Activated CD8-positive, alpha-beta T cell treated with anti-CD3 and anti-CD28 coated beads for 36 hours (primary cell): Measurements from ENCODE around the gene KCTD2. TPM values are rescaled to one million over a fixed set of nuclear protein-coding genes. Genes with fewer than 3 reads are reported as not detected.
"Not testable (repeated sequence)": the region's sequence is repeated elsewhere in the genome, so short reads cannot be mapped to it uniquely, and the experiment has no call there.

Source experiments
- ATAC-seq: fragments of 200-7000 bp; cut with Tn5 transposase; one replicate; pipeline ENCODE4 v1.10.0; 2021; ENCODE audit warnings: mild to moderate bottlenecking, moderate library complexity
- CTCF ChIA-PET: fragments of 350-600 bp; sonication (Branson Sonifier 250); formaldehyde crosslinking; loops from one replicate; lab custom pipeline; 2021; ENCODE audit warnings: antibody characterized with exemption; lab: Charles Lee
- POLR2A ChIA-PET: fragments of 350-600 bp; sonication (Branson Sonifier 250); formaldehyde crosslinking; loops from one replicate; lab custom pipeline; 2021; ENCODE audit warnings: antibody characterized with exemption; lab: Charles Lee
- DNase-seq: peaks from one replicate; pipeline ENCODE4 v3.0.0-alpha.2; 2020
- H3K27ac Mint-ChIP-seq: one replicate; pipeline ENCODE4 v1.8.0; 2021; ENCODE audit warnings: mild to moderate bottlenecking, mixed read lengths
- H3K27me3 Mint-ChIP-seq: one replicate; pipeline ENCODE4 v1.8.0; 2021; ENCODE audit warnings: mixed read lengths
- H3K36me3 Mint-ChIP-seq: one replicate; pipeline ENCODE4 v1.8.0; 2021; ENCODE audit warnings: low read depth, mixed read lengths
- H3K4me1 Mint-ChIP-seq: one replicate; pipeline ENCODE4 v1.8.0; 2021; ENCODE audit warnings: low read depth, mixed read lengths
- H3K4me3 Mint-ChIP-seq: one replicate; pipeline ENCODE4 v1.8.0; 2021; ENCODE audit warnings: mild to moderate bottlenecking, moderate library complexity, mixed read lengths
- H3K9me3 Mint-ChIP-seq: one replicate; pipeline ENCODE4 v1.8.0; 2021; ENCODE audit warnings: mixed read lengths
- CTCF ChIP-seq: fragments of 200-600 bp; IDR thresholded peaks from one replicate; pipeline ENCODE4 v1.8.0; 2022; ENCODE audit warnings: antibody characterized with exemption, mild to moderate bottlenecking
- intact Hi-C: fragments of 100-400 bp; cut with micrococcal nuclease; formaldehyde crosslinking; loops from one replicate; pipeline ENCODE4 v1.10.0; 2022
- total RNA-seq, 2 experiments: library from RNA; stranded (reverse); gene quantifications; one replicate each; pipeline ENCODE4 v1.2.3, GENCODE V29; 2021

KCTD2 gene
- total RNA-seq, 2 experiments from 2014 or later: 10.5 to 11.4 TPM

- DNase-seq (no peak), ATAC-seq (no peak)
- Mint-ChIP-seq H3K4me1 (peaks cover 39% of the 10 kb centered on the region), H3K27ac (no peak overlapping the region), H3K27me3 (no peaks in the 10 kb centered on the region), H3K36me3 (peaks cover 15% of the 10 kb centered on the region), H3K4me3 (peak overlapping the region; percentile 34), H3K9me3 (no peaks in the 10 kb centered on the region)
- CTCF ChIA-PET: interaction anchor here (1.3 kb wide), 1 partner anchor 65 kb away, joined by 3 read pairs; no protein-coding TSS in a partner anchor
- no peak for TF ChIP-seq CTCF
- intact Hi-C loops: no loop called here
- POLR2A ChIA-PET: no interaction called here
These were observed 2.3 kb upstream of the KCTD2 start for GRCh38 chr17:75044716-75045115.

DNA sequence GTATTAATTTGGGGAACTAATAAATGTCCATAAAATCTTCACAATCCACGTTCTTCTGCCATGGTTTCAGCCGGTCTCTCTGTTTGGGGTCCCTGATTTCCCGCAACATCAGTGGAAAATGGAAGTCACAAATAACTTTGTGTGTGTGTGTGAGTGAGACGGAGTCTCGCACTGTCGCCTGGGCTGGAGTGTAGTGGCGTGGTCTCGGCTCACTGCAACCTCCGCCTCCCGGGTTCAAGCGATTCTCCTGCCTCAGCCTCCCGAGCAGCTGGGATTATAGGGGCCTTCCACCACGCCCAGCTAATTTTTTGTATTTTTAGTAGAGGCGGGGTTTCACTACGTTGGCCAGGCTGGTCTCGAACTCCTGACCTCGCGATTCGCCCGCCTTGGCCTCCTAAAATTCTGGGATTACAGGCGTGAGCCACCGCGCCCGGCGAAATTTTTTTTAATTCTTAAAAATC, 1.0 kb upstream of the KCTD2 start:
- Mint-ChIP-seq H3K4me1 (peaks cover 40% of the 10 kb centered on the region), H3K4me3 (peak overlapping the region; percentile 98), H3K27ac (peak overlapping the region; percentile 92)
- H3K36me3 Mint-ChIP-seq, DNase-seq, H3K9me3 Mint-ChIP-seq, intact Hi-C loops, ATAC-seq, H3K27me3 Mint-ChIP-seq: not testable (repeated sequence)
- CTCF ChIA-PET: interaction anchor here (0.5 to 1.2 kb wide), 4 partner anchors 34 to 184 kb away, joined by 3 to 4 read pairs (median 3); partner anchors contain the start of gene MRPL58
- POLR2A ChIA-PET: interaction anchor here (0.6 to 2.1 kb wide), 4 partner anchors 11 to 99 kb away, joined by 3 to 14 read pairs (median 5); partner anchors contain the start of gene MRPL58

DNA sequence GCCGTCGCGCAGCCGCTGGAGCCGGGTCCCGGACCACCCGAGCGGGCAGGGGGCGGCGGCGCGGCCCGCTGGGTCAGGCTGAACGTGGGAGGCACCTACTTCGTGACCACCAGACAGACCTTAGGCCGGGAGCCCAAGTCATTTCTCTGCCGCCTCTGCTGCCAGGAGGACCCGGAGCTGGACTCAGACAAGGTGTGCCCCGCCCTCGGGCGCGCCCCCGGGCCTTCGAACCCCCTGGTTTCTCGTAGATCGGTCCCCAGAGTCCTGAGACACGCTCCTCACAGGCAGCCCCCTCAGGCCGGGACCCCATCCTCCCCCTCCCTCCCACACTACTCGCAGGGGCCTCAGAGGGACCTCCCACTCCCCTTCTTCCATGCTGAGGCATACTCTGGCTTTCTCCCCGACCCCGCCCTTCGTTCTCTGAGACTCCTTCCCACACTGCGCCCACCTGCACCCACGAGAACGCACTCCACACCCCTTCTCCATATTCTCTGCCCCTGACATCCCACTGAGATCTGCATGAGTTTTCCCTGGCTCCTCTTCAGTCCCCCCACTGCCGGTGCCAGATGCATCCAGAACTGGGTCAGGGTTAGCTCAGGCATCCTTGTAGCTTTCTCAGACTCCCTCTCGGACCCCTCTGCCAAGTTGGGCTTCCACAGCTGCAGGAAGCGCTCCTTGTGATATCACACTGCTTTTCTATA, 523 bp downstream of the KCTD2 start:
- Mint-ChIP-seq H3K36me3 (peaks cover 6% of the 10 kb centered on the region), H3K27me3 (no peaks in the 10 kb centered on the region), H3K9me3 (no peaks in the 10 kb centered on the region), H3K27ac (peak overlapping the region; percentile 90), H3K4me3 (peak overlapping the region; percentile 98), H3K4me1 (peaks cover 40% of the 10 kb centered on the region)
- TF ChIP-seq CTCF: no peak
- CTCF ChIA-PET: interaction anchor here (1.3 to 2.0 kb wide), 2 partner anchors 12 to 67 kb away, joined by 5 to 10 read pairs; no protein-coding TSS in a partner anchor
- POLR2A ChIA-PET: interaction anchor here (1.0 to 2.1 kb wide), 8 partner anchors 9 to 98 kb away, joined by 3 to 14 read pairs (median 4); partner anchors contain the start of gene ARMC7
- DNase-seq (peak; percentile 54), ATAC-seq (no peak)
- intact Hi-C loops: no loop called here

DNA sequence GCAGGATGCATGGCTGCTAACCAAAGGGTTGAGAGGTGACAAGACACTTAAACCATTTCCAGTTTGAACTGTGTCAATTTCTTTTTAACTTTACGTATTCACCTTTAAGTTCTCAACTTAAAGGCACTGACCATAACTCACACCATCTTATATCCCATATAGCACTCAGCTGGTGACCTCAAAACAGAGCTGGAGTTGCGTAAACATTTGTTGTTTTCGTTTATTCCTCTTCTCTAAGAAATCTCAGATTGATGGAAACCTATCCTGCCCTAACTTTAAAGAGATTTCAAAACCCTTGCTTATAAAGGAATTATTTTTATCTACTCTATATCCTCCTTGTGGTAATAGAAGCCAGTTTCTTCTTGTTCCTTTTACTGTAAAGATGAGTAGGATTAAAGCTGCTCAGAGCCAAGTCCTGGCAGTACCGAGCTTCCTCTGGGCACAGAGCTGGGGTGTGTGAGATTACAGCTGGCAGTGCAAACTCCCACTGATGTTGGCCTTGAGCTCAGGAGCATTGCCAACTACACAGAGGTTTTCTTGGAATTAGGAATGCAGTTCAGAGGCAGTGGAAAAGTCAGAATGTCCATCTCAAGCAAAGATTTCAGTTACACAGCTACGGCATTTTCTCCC, 1.3 kb downstream of the KCTD2 start:
- Mint-ChIP-seq H3K36me3 (peaks cover 10% of the 10 kb centered on the region), H3K27ac (peak overlapping the region; percentile 90), H3K27me3 (no peaks in the 10 kb centered on the region), H3K4me3 (peak overlapping the region; percentile 98), H3K4me1 (peaks cover 40% of the 10 kb centered on the region), H3K9me3 (no peaks in the 10 kb centered on the region)
- intact Hi-C loops: no loop called here
- no peak for TF ChIP-seq CTCF
- DNase-seq (no peak), ATAC-seq (no peak)
- ChIA-PET CTCF (interaction anchor here (0.8 to 2.1 kb wide), 7 partner anchors 12 to 153 kb away, joined by 3 to 11 read pairs (median 5); partner anchors contain the start of gene NT5C), POLR2A (interaction anchor here (0.6 to 1.6 kb wide), 6 partner anchors 8 to 487 kb away, joined by 3 to 9 read pairs (median 4); partner anchors contain the start of gene ARMC7)

- no peak overlapping the region for H3K4me3 Mint-ChIP-seq
- POLR2A ChIA-PET: interaction anchor here (0.6 to 1.6 kb wide), 5 partner anchors 9 to 486 kb away, joined by 3 to 9 read pairs (median 4); partner anchors contain the start of gene ARMC7
- intact Hi-C loops: no loop called here
- no peaks in the 10 kb centered on the region for H3K27me3 Mint-ChIP-seq
- no peaks in the 10 kb centered on the region for H3K9me3 Mint-ChIP-seq
- peaks cover 11% of the 10 kb centered on the region for H3K36me3 Mint-ChIP-seq
- no peak overlapping the region for H3K27ac Mint-ChIP-seq
- CTCF ChIA-PET: interaction anchor here (0.8 to 2.1 kb wide), 7 partner anchors 11 to 152 kb away, joined by 3 to 11 read pairs (median 5); partner anchors contain the start of gene NT5C
- DNase-seq: no peak
- no peak for ATAC-seq
- H3K4me1 Mint-ChIP-seq: peaks cover 37% of the 10 kb centered on the region
- no peak for TF ChIP-seq CTCF
These were observed 2.0 kb downstream of the KCTD2 start for GRCh38 chr17:75049057-75049456.
